AG08395 (cell line): ENCODE measurements around the gene TMC2.
"Not testable (repeated sequence)": the region's sequence is repeated elsewhere in the genome, so short reads cannot be mapped to it uniquely, and the experiment has no call there.

Source experiments
- DNase-seq: peaks from one replicate; pipeline ENCODE4 v3.0.0; 2012; ENCODE audit warnings: mixed read lengths, low spot score

The TMC2 gene

DNA sequence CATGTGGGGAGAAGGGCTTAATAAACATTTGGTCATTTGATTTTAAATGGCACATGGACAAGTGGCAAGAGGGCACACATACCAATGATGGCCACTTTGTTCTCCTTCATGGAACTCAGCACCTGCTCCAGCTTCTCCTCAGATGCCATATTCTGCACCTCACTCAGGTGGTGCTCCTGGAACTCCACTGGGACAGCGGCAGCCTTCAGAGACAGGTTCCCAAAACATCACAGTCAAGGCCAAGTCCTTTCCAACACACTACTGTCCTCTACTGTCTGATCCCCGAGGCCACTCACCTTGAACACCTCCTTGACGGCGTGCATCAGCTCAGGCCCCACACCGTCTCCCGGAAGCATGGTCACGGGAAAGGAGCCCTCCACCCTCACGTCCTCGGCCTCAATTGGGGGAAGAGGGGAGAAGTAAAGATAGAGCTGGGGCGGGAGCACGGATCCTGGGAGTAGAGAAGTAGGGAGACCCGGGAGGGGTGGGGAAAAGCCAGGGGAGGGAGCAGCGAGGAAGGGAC is 127.1 kb downstream of the TMC2 start:
- no peak for DNase-seq

DNA sequence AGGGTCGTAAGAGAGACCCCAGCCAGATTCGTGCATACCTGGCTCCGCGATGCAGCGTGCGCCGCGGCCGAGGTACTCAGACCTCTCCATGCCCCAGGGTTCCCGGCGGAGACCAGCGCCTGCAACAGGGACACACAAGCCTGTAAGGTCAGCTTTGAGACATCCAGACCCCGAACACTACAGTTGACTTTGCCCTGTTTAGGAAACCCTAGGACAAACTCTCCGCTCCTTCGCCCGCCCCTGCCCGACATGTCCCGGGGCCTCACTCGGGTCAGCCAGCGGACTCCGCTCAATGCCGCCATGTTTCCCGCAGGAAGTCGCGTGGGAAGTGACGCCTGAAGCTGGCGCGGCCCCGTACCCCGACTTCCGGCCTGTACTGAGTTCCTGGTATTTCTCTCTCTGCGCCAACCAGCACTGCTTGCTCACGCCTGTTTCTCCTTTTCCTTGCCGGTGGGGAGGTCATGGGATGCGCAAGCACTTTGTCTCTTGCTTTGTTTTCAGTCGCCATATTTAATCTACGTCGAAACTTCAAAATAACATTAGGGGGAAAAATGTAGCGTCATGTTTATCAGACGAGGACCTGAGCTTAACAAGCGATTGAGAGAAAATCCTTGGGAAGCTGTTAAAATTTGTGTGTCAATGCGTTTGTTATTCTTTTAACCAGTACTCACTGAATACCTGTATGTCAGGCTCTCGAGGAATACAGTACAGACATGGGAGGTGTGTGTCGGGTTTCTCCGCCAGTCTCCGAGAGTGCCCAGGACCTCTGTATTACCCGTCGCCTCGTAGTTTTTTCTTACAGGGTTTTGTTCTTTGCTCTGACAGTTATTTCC is 127.7 kb downstream of the TMC2 start, which contains the start of gene IDH3B:
IDH3B (minus strand) TSS at position 330 of the 833 bp plus-strand sequence; CDS start at position 302, 28 bp downstream.
- DNase-seq: peak; percentile 96

DNA sequence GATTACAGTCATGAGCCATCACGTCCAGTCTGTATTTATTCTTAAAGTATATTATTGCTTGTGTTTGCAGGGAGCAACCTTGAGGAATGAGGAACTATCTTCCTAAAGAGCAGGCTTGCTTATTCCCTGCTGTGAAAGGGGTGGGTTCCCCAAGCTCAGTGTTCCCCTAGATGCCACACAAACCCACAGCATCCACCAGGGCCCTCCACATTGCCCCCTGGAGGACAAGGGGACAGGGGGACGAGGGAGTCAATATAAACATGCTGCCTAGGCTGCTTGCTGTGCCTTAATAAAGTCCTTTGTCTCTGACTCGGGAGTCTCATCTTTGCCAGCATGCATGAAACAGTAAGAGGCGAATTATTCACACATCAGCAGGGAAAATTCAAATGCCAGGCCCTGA is 135.6 kb downstream of the TMC2 start:
- no peak for DNase-seq

GRCh38 chr20:2672446-2672845 is 136.1 kb downstream of the TMC2 start:
- no peak for DNase-seq

GRCh38 chr20:2673453-2673852 is 137.1 kb downstream of the TMC2 start:
- DNase-seq: no peak

GRCh38 chr20:2680046-2680445 is 143.7 kb downstream of the TMC2 start:
- DNase-seq: no peak

DNA sequence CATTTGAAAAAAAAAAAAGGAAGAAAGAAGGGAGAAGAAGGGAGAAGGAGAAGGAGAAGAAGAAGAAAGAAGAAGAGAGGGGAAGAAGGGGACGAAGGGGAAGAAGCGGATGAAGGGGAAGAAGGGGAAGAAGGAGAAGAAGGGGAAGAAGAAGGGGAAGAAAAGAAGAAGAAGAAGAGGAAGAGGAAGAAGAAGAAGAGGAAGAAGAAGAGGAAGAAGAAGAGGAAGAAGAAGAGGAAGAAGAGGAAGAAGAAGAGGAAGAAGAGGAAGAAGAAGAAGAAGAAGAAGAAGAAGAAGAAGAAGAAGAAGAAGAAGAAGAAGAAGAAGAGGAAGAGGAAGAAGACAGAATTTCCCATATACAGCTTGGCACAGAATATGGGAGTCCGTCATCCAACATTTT is 145.7 kb downstream of the TMC2 start:
- DNase-seq: not testable (repeated sequence)

DNA sequence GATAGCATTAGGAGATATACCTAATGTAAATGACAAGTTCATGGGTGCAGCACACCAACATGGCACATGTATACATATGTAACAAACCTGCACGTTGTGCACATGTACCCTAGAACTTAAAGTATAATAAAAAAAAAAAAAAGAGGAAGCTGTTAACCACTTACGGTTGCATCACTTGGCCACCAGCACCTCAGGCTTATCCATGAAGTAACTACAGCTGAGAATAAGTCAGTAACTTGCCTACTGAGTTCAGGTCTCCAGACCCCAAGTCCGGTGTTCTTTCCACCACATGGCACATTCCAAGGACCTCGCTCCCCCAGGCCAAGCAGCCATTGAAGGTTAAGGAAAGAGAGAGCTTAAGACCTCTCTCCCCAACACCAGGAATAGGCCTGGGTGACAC is 148.4 kb downstream of the TMC2 start:
- DNase-seq: not testable (repeated sequence)

DNA sequence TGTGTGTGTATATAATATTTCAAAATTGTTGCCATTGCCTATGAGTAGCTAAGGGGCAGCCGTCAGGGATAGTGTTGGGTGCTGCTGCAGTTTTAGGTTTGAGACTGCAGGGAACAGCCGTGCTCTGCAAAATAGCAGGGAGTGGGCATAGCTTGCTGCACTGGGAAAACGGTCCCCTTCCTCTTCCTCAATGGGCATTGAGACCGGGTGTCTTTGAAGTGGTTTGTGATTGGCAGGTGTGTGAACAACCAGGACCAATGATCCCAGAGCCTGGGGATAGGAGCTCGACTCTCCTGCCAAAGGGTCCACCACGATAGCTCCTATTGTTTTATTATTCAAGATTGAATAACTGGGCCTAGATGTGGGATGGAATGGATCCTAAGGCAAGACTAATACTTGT is 151.1 kb downstream of the TMC2 start:
- DNase-seq: no peak

GRCh38 chr20:2688041-2688591 is 151.7 kb downstream of the TMC2 start:
- peak; percentile 18 for DNase-seq

GRCh38 chr20:2690213-2690612 is 153.8 kb downstream of the TMC2 start:
- DNase-seq: no peak

DNA sequence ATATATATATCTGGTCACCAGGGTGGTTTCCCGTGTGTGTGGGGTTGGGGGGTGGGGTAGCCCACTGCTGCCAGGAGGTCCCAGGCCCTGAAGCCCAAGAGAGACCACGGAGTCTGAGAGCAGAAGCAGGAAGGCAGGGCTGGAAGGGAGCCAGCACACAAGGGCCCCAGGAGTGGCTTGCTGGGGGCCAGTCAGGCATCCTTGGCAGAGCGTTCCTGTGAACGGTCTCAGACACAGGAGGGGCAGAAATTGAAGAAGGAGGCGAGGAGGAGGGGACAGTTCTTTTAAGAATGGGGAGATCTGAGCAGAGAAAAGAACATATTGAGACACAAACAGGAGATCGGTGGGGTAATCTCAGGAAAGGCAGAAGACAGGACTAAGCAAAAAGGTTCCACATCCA is 154.3 kb downstream of the TMC2 start:
- no peak for DNase-seq

DNA sequence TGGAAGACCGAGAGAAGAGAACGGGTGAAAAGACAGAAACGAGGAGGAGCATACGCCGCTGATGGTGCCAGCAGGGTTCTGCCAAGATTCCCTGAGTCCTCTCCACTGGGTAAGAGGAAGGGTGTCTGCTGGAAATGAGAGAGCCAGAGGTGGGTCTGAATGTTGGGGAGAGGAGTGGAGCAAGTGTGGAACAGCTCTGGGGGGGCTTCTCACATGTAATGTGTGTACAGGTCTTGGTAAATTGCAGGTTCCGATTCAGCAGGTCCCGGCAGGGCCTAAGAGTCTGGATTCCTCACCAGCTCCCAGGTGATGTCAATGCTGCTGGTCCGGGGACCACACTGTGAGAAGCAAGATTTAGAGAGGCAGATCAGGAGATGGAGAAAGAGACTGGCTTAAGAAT is 154.8 kb downstream of the TMC2 start:
- DNase-seq: no peak
